CD14-positive monocyte (primary cell): ENCODE data around the gene MADCAM1. TPM values are rescaled to one million over a fixed set of nuclear protein-coding genes. Genes with fewer than 3 reads are reported as not detected.

Source experiments
- DNase-seq, 3 donors: peaks; one replicate each; pipeline ENCODE4 v3.0.0-alpha.2; 2011 to 2022
- H2AFZ ChIP-seq: 2 replicates; pipeline ENCODE4 v1.6.0; 2012; ENCODE audit warnings: mild to moderate bottlenecking, low read depth, low read length, inconsistent platforms; ENCODE audit not compliant: insufficient read depth, poor library complexity, severe bottlenecking
- H3K27ac ChIP-seq, 2 donors: 1 replicate in 1 of 2; 2 replicates in 1 of 2; pipeline ENCODE4 v1.5.1; 2012 to 2013; ENCODE audit warnings: low read length in 2 of 2, control low read depth in 1 of 2, inconsistent platforms in 1 of 2, low read depth in 1 of 2, mild to moderate bottlenecking in 1 of 2
- H3K27me3 ChIP-seq, 2 donors: one replicate each; pipeline versions ENCODE4 v1.6.0 to v1.6.1; 2011 to 2013; ENCODE audit warnings: low read length in 2 of 2; ENCODE audit not compliant: control insufficient read depth in 2 of 2, insufficient read depth in 2 of 2
- H3K36me3 ChIP-seq, 2 donors: replicated peaks in 1 of 2; 1 replicate in 1 of 2; 2 replicates in 1 of 2; pipeline versions ENCODE4 v1.5.1 to v1.6.1; 2012 to 2013; ENCODE audit warnings: low read length in 2 of 2, control low read depth in 1 of 2, inconsistent platforms in 1 of 2, mild to moderate bottlenecking in 1 of 2; ENCODE audit not compliant: insufficient read depth in 2 of 2, control insufficient read depth in 1 of 2
- H3K4me1 ChIP-seq, 2 donors: 1 replicate in 1 of 2; 2 replicates in 1 of 2; pipeline versions ENCODE4 v1.5.1 to v1.6.1; 2012 to 2013; ENCODE audit warnings: low read length in 2 of 2, control low read depth in 1 of 2, inconsistent platforms in 1 of 2, mild to moderate bottlenecking in 1 of 2, moderate library complexity in 1 of 2; ENCODE audit not compliant: insufficient read depth in 2 of 2, control insufficient read depth in 1 of 2
- H3K4me2 ChIP-seq: replicated peaks from 2 replicates; pipeline ENCODE3; 2012; ENCODE audit warnings: low read length, moderate library complexity, mild to moderate bottlenecking; ENCODE audit not compliant: poor library complexity, severe bottlenecking; ENCODE audit errors: extremely low read depth
- H3K4me3 ChIP-seq, 3 experiments: fragments of 200-600 bp in 1 of 3; sonication (generic) in 1 of 3; replicated peaks in 1 of 3; 1 replicate in 2 of 3; 2 replicates in 1 of 3; pipeline ENCODE4 v1.5.1; 2011 to 2013; ENCODE audit warnings: low read length in 3 of 3, mild to moderate bottlenecking in 3 of 3, control low read depth in 2 of 3, low read depth in 2 of 3, inconsistent platforms in 1 of 3, moderate library complexity in 1 of 3
- H3K79me2 ChIP-seq: 2 replicates; pipeline ENCODE4 v1.6.0; 2012; ENCODE audit warnings: mild to moderate bottlenecking, control low read depth, inconsistent platforms, low read length, moderate library complexity; ENCODE audit not compliant: insufficient read depth
- H3K9ac ChIP-seq: 2 replicates; pipeline ENCODE4 v1.6.0; 2017; ENCODE audit warnings: low read length, mild to moderate bottlenecking; ENCODE audit not compliant: insufficient read depth, poor library complexity, severe bottlenecking
- H3K9me3 ChIP-seq, 2 donors: replicated peaks in 1 of 2; 1 replicate in 1 of 2; 2 replicates in 1 of 2; pipeline versions ENCODE4 v1.5.1 to v1.6.1; 2012 to 2013; ENCODE audit warnings: low read length in 2 of 2, control low read depth in 1 of 2; ENCODE audit not compliant: control insufficient read depth in 1 of 2, insufficient read depth in 1 of 2
- H4K20me1 ChIP-seq: 2 replicates; pipeline ENCODE4 v1.6.0; 2012; ENCODE audit warnings: mild to moderate bottlenecking, low read length, control low read depth, moderate library complexity; ENCODE audit not compliant: insufficient read depth
- H3K27ac Mint-ChIP-seq, 7 donors: one replicate each; pipeline ENCODE4 v1.8.0; 2020; ENCODE audit warnings: mild to moderate bottlenecking in 7 of 7, mixed read lengths in 7 of 7, moderate library complexity in 6 of 7, inconsistent platforms in 2 of 7
- H3K27me3 Mint-ChIP-seq, 3 donors: one replicate each; pipeline ENCODE4 v1.8.0; 2021 to 2022; ENCODE audit warnings: low read depth in 3 of 3, mild to moderate bottlenecking in 3 of 3, mixed read lengths in 3 of 3, moderate library complexity in 3 of 3, inconsistent platforms in 1 of 3
- H3K36me3 Mint-ChIP-seq, 2 donors: one replicate each; pipeline ENCODE4 v1.8.0; 2020; ENCODE audit warnings: mixed read lengths in 2 of 2, inconsistent platforms in 1 of 2, mild to moderate bottlenecking in 1 of 2
- H3K4me1 Mint-ChIP-seq: one replicate; pipeline ENCODE4 v1.8.0; 2020; ENCODE audit warnings: mild to moderate bottlenecking, mixed read lengths
- H3K4me3 Mint-ChIP-seq, 2 donors: one replicate each; pipeline ENCODE4 v1.8.0; 2020; ENCODE audit warnings: mild to moderate bottlenecking in 2 of 2, mixed read lengths in 2 of 2, moderate library complexity in 1 of 2
- H3K9me3 Mint-ChIP-seq, 7 donors: one replicate each; pipeline ENCODE4 v1.8.0; 2020 to 2022; ENCODE audit warnings: mixed read lengths in 7 of 7, mild to moderate bottlenecking in 6 of 7, moderate library complexity in 6 of 7, inconsistent platforms in 2 of 7
- WGBS: methylation state at CpG from one replicate; pipeline ENCODE4 v1.1.5; 2013; ENCODE audit warnings: missing lambda C conversion rate; ENCODE audit not compliant: insufficient coverage; 5-methylcytosine and 5-hydroxymethylcytosine counted together
- intact Hi-C, 2 donors: fragments of 100-400 bp; cut with micrococcal nuclease; formaldehyde crosslinking; loops; one replicate each; pipeline versions ENCODE4 v1.15.0 to v1.15.1; 2023
- polyA plus RNA-seq, 3 donors: library from polyadenylated mRNA; depleted of rRNA in 1 of 3; unstranded in 2 of 3; stranded (reverse) in 1 of 3; fragments of 300-500 nt in 2 of 3; fragments of >200 nt in 1 of 3; fragmentation: Illumina TruSeq in 2 of 3; gene quantifications; 1 replicate in 2 of 3; 2 replicates in 1 of 3; pipeline ENCODE4 v1.2.3, GENCODE V29; 2012 to 2021
- TF ChIP-seq, protein P1 (sequence below): fragments of 200-600 bp; IDR thresholded peaks from one replicate; pipeline ENCODE4 v1.8.0; 2022; ENCODE audit warnings: antibody characterized with exemption, mild to moderate bottlenecking

MADCAM1 gene
- polyA plus RNA-seq, 3 donors, result 0.17 TPM; not detected in 2

DNA sequence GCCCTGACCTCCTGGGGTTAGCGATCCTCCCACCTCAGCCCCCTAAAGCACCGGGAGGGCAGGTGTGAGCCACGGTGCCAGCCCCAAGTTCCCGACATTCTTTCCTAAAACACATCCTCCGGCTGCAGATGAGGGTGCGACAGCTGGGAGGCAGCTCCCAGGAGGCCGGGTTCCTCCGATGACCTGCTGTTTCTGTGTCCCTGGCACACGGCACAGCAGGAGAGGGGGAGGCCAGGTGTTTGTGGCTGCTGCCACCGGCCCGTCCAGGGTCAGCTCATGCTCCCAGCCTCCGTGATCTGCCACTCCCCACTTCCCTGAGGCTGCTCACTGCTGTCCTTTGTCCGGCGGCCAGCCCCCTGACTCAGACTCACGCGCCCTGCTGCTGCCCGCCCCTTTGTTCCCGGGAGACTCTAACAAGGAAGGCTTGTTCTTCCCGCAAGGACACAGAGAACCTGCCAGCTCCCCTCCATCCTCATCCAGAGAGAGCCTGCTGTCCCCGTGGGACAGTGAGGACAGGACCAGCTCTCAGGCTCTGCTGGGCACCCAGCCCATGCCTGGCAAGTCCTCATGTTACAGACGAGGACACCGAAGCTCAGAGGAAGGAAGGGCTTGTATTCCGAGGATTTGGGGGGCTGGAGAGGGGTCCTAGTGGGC lies 10.6 kb upstream of the MADCAM1 start:
- H3K27ac Mint-ChIP-seq, result no peak overlapping the region
- H3K9ac ChIP-seq, result no peak overlapping the region
- 42% methylated on average over 16 of the region's 23 CpGs for WGBS
- no peak overlapping the region for H3K27ac ChIP-seq
- H3K36me3 Mint-ChIP-seq, result no peaks in the 10 kb centered on the region
- no peak overlapping the region for H3K4me3 ChIP-seq
- intact Hi-C loops, result loop anchor here in 1 of 2 donors (10.0 kb wide), 1 partner anchor 141 kb away; the partner anchor contains the start of gene MIER2
- no peaks in the 10 kb centered on the region for H4K20me1 ChIP-seq
- no peak for DNase-seq
- peaks cover 8 to 22% (median 14%) of the 10 kb centered on the region in 7 donors for H3K9me3 Mint-ChIP-seq
- H3K4me2 ChIP-seq, result no peak overlapping the region
- peaks cover 12 to 19% of the 10 kb centered on the region in 2 donors for H3K4me1 ChIP-seq
- peaks cover 8 to 11% of the 10 kb centered on the region in 2 donors for H3K9me3 ChIP-seq
- H3K27me3 ChIP-seq, result peaks cover 0 to 9% of the 10 kb centered on the region in 2 donors
- H3K27me3 Mint-ChIP-seq, result peaks cover 19 to 37% (median 32%) of the 10 kb centered on the region in 3 donors
- TF ChIP-seq, protein P1, sequence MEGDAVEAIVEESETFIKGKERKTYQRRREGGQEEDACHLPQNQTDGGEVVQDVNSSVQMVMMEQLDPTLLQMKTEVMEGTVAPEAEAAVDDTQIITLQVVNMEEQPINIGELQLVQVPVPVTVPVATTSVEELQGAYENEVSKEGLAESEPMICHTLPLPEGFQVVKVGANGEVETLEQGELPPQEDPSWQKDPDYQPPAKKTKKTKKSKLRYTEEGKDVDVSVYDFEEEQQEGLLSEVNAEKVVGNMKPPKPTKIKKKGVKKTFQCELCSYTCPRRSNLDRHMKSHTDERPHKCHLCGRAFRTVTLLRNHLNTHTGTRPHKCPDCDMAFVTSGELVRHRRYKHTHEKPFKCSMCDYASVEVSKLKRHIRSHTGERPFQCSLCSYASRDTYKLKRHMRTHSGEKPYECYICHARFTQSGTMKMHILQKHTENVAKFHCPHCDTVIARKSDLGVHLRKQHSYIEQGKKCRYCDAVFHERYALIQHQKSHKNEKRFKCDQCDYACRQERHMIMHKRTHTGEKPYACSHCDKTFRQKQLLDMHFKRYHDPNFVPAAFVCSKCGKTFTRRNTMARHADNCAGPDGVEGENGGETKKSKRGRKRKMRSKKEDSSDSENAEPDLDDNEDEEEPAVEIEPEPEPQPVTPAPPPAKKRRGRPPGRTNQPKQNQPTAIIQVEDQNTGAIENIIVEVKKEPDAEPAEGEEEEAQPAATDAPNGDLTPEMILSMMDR, result no peak
- peak overlapping the region in 1 of 2 donors; percentile 57 for H3K4me3 Mint-ChIP-seq
- no peaks in the 10 kb centered on the region for H3K79me2 ChIP-seq
- no peak overlapping the region for H2AFZ ChIP-seq
- H3K36me3 ChIP-seq, result no peaks in the 10 kb centered on the region
- peaks cover 11% of the 10 kb centered on the region for H3K4me1 Mint-ChIP-seq

DNA sequence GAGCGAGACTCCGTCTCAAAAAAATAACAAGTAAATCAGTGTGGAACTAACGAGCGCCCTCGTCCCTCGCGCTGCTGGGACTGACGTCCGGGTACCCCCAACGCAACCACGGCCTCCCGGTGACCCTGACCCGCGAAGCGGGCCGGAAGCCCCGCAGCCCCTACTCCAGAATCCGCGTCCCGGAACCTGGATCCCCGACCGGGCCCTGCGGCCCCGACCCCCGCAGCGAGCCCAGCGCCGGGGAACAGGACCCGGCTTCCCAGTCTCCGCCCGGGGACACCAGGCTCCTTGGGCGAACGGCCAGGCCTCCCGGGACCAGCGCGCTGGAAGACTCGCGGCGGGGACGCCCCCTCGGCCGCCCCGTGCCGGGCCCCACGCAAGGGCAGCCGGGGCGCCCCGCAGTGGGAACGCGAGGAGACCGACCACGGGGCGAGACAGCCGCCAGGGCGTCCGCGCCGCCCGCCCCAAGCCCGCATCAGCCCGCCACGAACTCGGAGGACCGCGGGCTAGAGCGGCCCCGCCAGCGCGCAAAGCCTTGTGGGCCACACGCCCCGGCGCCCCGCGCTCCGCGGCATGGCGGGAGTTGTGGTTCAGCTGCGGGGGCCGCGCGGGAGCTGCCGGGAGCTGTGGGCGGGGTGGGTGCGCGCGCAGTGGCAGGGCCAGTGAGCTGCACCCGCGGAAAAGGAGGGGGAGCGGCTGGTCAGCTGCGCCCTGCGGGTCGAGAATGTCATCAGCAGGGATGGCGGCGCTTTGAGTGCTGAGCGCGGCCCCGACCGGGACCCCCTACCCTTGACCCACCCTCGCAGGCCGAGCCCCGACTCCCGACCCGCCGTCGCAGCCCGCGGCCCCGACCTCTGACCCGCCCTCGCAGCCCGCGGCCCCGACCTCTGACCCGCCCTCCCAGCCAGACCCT lies 7.5 kb upstream of the MADCAM1 start:
- H3K4me1 Mint-ChIP-seq, result peaks cover 11% of the 10 kb centered on the region
- peak overlapping the region; percentile 76 to 84 for H3K27ac ChIP-seq
- under 1% methylated on average over 111 of the region's 114 CpGs for WGBS

More for the DNA sequence above, 7.5 kb upstream of the MADCAM1 start:
- no peaks in the 10 kb centered on the region for H3K79me2 ChIP-seq
- intact Hi-C loops, result loop anchor here (1.0 to 10.0 kb wide), 3 partner anchors 18 to 144 kb away; partner anchors contain the start of genes TPGS1 (in 2 of the 2) and MIER2 (in 1 of the 2)
- H3K4me1 ChIP-seq, result peaks cover 12 to 19% of the 10 kb centered on the region in 2 donors
- no peaks in the 10 kb centered on the region for H3K36me3 ChIP-seq
- Mint-ChIP-seq H3K4me3 (peak overlapping the region; percentile 83 to 87), H3K27me3 (peaks cover 24 to 36% (median 32%) of the 10 kb centered on the region in 3 donors), H3K27ac (peak overlapping the region in 6 of 7 donors; percentile 66 to 92 (median 80)), H3K9me3 (peaks cover 1 to 10% (median 8%) of the 10 kb centered on the region in 7 donors), H3K36me3 (no peaks in the 10 kb centered on the region)
- H2AFZ ChIP-seq, result peak overlapping the region; percentile 95
- H3K27me3 ChIP-seq, result peaks cover 0 to 9% of the 10 kb centered on the region in 2 donors
- H3K4me2 ChIP-seq, result peak overlapping the region; percentile 99
- peak; percentile 76 to 91 (median 89) for DNase-seq
- no peaks in the 10 kb centered on the region for H4K20me1 ChIP-seq
- H3K9me3 ChIP-seq, result peaks cover 0 to 2% of the 10 kb centered on the region in 2 donors
- peak overlapping the region; percentile 65 to 91 (median 71) for H3K4me3 ChIP-seq
- peak overlapping the region; percentile 90 for H3K9ac ChIP-seq
- TF ChIP-seq, protein P1, result no peak
